OCI-LY3 (cell line): ENCODE measurements around the gene DNAJC13.

ENCODE experiments used
- CTCF ChIP-seq: fragments of 200-600, 300-600 bp; sonication (generic); IDR thresholded peaks from 2 replicates; pipeline ENCODE4 v1.5.1; 2014; ENCODE audit warnings: antibody characterized with exemption, low read length, low read depth
- EZH2phosphoT487 ChIP-seq: fragments of 200-600 bp; shearing (Covaris generic); IDR thresholded peaks from 2 replicates; pipeline ENCODE4 v1.6.1; 2018; ENCODE audit warnings: antibody characterized with exemption, mixed run types, low read depth

- no peak for TF ChIP-seq EZH2phosphoT487
- TF ChIP-seq CTCF: no peak
Measured at GRCh38 chr3:132569580-132569979, 152.3 kb downstream of the DNAJC13 start.
